AG09309 (cell line): Measurements from ENCODE around the gene C2CD4D.

Source experiments
- DNase-seq: peaks from one replicate; pipeline ENCODE4 v3.0.0-alpha.2; 2010; ENCODE audit warnings: low read depth
- H3K4me3 ChIP-seq: 2 replicates; pipeline ENCODE4 v1.5.1; 2011; ENCODE audit warnings: mild to moderate bottlenecking, low read depth, low read length, moderate library complexity; ENCODE audit not compliant: control insufficient read depth
- CTCF ChIP-seq: IDR thresholded peaks from 2 replicates; pipeline ENCODE4 v1.5.1; 2011; ENCODE audit warnings: mild to moderate bottlenecking, low read depth, low read length, inconsistent platforms; ENCODE audit not compliant: insufficient read depth, control insufficient read depth; ENCODE audit errors: missing control alignments

The C2CD4D gene

GRCh38 chr1:151814971-151815545, 24.6 kb downstream of the C2CD4D start:
- TF ChIP-seq CTCF, result no peak
- no peak for DNase-seq
- H3K4me3 ChIP-seq, result no peak overlapping the region

GRCh38 chr1:151814426-151814825, 25.2 kb downstream of the C2CD4D start:
- no peak for TF ChIP-seq CTCF
- H3K4me3 ChIP-seq, result no peak overlapping the region
- DNase-seq, result no peak

GRCh38 chr1:151813271-151813977, 26.2 kb downstream of the C2CD4D start:
- DNase-seq, result no peak
- no peak overlapping the region for H3K4me3 ChIP-seq
- no peak for TF ChIP-seq CTCF

GRCh38 chr1:151811181-151811580, 28.4 kb downstream of the C2CD4D start:
- TF ChIP-seq CTCF, result no peak
- no peak for DNase-seq
- no peak overlapping the region for H3K4me3 ChIP-seq

- DNase-seq, result no peak
- TF ChIP-seq CTCF, result no peak
- no peak overlapping the region for H3K4me3 ChIP-seq
Measured at GRCh38 chr1:151809985-151810556, 29.5 kb downstream of the C2CD4D start.

- H3K4me3 ChIP-seq, result no peak overlapping the region
- no peak for DNase-seq
- no peak for TF ChIP-seq CTCF
Measured at GRCh38 chr1:151809290-151809984, 30.2 kb downstream of the C2CD4D start.
